ENCODE results near the gene PRKCZ.

Gene PRKCZ

DNA sequence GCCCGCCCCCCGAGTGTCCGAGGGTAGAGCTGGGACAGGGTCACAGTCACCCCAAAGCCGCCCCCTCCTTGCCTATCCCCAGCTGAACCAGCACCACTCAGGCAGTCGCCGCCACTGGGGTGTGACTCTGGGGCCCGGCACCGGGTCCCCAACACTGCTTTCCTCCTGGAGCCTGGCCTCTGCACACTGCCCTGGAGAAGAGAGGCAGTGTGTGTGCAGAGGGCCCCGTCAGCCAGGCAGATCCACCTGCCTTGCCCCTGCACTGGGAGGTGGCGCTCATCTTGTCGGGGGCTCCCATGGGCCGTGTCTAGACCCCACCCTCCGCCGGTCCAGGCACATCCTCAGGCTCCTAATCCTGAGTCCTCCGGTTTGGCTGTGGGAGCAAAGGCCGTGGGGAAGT lies 128.7 kb downstream of the PRKCZ start:
- DNase-seq (ENCODE audit: low spot score), result no peak

DNA sequence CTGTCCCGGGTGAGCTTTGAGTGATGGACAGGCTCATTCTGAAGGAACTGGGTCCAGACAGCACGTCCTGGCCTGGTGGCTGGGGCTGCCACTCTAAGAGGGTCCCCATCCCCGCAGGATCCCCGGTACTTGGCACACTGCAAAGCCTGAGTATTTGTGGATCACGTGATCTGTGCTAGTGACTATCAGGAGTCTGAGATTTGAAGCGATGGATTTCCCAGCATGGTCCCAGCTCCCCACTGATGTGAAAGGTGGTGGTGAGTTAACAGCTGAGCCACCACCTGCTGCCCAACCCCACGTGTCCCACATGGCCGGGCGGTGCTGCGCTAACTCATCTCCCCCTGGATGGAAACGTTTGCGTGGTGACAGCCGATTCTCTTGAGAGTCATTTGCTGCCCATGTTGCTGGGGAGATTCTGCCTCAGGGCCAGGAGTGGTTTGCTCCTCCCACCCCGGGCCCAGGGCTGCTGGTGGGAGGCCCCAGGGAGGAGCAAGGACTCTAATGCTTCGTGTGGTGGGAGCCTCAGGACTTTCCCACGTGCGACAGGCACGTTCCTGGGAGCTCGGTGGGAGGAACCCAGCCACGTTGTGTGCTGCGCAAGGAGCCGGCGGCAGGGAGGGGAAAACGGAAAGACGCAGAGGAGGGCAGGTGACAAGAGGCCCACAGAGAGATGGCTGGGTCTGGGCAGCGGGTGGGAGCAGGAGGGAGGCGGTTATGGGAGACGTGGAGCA lies 129.2 kb downstream of the PRKCZ start:
- DNase-seq (ENCODE audit: low spot score), result no peak

DNA sequence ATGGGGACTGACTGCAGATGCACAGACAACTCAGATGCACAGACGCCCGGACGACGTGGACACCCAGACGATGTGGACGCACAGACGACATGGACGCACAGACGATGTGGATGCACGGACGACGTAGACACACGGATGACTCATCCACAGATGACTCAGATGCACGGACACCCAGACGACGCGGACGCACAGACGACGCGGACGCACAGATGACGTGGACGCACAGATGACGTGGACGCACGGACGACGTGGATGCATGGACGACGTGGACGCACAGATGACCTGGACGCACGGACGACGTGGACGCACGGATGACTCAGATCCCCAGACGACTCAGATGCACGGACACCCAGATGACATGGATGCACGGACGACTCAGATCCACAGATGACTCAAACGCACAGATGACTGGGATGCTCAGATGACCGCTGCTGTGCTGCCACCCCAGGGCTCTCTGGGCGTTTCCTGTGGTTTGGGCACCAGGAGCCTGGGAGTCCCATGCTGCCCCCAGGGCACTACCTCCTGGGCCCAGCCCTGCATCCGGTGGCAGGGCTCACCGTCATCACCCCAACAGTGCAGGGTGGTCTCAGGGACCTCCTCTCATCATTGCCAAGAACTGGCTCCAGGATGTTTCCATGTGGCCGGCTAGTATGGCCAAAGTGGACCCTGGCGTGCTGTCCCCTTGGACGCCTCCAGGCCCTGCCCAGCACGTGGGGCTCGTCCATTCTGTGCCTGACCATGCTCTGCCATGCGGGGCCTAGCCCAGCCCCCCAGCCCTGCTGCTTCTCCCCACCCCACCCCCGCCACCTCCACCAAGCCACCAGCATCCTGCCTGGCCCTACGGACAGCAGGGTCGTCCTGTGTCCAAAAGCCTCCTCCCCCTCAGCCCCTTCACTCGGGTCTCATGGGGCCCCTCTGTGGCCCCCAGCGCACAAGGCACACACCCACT lies 130.4 kb downstream of the PRKCZ start:
- DNase-seq (ENCODE audit: low spot score), result no peak

DNA sequence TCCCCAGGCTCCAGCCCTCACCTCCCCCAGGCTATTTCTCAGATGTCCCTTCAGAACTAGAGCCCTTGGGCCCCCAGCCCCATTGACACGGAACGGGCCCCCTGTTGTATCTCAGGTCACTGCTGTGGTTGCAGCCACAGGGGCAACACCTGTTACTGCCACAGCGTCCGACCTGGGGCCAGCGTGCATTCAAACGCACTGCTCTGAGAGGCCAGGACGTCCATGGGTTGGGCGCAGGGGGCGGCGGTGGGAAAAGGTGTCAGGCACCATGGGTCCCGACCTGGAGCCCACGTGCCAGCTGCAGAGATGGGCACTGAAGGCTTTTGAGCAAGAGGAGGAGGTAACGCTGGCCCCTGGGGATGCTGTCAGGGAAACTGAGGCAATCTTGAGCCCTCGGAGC lies 131.1 kb downstream of the PRKCZ start:
- DNase-seq (ENCODE audit: low spot score), result no peak

DNA sequence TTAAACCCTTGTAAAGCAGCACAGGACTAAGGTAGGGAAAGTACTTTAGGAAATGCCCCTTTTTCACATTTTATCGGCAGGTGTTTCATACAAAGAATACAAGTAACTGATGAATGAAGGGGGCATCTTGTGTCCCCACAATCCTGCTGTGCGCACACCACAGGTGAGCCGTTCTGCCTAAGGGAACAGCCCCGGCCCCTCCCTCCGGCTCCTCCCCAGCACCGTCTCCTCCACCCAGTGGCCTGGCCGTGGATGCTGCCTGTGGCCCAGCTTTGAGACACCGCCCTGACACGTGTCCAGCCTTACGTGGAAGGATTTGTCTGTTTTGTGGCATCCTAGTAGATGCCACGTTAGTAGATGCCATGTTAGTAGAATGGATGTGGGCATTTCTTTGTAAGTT lies 131.5 kb downstream of the PRKCZ start:
- DNase-seq (ENCODE audit: low spot score), result no peak

DNA sequence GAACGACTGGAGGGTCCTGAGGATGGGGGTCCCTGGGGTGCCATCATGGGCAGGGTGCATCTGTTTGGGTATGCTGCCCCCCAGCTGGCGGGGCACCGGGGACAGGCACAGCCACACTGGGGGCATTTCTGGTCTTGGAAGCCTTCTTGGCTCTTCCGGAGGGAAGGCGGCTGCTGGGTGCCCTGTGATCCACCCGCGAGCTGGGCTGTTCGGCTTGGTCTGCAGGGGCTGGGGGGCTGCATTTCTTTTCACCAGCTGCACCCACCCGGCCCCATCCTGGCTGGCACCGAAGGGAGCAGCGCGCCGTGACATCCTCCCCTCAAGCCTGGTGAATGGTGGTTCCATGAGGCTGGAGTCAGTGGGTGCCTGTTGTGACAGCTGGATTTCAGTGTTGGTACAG lies 132.2 kb downstream of the PRKCZ start:
- DNase-seq (ENCODE audit: low spot score), result no peak

DNA sequence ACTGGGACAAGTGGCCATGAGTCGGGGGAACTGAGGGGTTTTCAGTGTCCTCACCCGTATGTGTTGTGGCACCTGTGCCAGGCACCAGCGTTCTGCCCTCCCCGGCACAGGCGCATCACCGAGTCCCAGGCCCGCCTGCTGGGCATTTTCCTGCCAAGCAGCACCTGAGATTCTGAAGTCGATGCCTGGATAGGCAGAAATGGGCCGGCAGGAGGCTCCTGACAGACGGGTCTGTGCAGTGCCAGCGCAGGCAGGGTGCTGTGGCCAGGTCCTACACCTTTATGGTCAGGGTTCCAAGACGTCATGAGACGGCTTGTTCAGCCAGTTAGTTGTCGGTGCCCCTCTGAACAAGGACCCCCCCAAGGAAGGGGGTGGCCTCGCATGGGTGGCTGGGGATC lies 133.7 kb downstream of the PRKCZ start:
- no peak for DNase-seq (ENCODE audit: low spot score)

DNA sequence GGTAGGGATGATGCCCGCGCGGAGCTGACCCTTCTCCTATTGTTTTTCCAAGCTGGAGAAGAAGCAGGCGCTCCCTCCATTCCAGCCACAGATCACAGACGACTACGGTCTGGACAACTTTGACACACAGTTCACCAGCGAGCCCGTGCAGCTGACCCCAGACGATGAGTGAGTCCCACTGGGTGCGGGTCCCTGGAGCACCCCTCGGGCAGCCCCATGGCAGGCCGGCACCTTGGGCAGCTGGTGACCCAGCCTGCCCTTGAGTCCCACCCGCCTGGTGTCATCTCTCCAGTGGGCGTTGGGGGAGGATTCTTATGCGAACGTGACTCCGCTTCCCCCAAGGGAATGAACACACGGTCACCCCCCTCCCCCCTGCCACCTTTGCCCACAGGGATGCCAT lies 134.3 kb downstream of the PRKCZ start:
- no peak for DNase-seq (ENCODE audit: low spot score)

DNA sequence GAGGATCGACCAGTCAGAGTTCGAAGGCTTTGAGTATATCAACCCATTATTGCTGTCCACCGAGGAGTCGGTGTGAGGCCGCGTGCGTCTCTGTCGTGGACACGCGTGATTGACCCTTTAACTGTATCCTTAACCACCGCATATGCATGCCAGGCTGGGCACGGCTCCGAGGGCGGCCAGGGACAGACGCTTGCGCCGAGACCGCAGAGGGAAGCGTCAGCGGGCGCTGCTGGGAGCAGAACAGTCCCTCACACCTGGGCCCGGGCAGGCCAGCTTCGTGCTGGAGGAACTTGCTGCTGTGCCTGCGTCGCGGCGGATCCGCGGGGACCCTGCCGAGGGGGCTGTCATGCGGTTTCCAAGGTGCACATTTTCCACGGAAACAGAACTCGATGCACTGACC lies 134.7 kb downstream of the PRKCZ start:
- no peak for DNase-seq (ENCODE audit: low spot score)

DNA sequence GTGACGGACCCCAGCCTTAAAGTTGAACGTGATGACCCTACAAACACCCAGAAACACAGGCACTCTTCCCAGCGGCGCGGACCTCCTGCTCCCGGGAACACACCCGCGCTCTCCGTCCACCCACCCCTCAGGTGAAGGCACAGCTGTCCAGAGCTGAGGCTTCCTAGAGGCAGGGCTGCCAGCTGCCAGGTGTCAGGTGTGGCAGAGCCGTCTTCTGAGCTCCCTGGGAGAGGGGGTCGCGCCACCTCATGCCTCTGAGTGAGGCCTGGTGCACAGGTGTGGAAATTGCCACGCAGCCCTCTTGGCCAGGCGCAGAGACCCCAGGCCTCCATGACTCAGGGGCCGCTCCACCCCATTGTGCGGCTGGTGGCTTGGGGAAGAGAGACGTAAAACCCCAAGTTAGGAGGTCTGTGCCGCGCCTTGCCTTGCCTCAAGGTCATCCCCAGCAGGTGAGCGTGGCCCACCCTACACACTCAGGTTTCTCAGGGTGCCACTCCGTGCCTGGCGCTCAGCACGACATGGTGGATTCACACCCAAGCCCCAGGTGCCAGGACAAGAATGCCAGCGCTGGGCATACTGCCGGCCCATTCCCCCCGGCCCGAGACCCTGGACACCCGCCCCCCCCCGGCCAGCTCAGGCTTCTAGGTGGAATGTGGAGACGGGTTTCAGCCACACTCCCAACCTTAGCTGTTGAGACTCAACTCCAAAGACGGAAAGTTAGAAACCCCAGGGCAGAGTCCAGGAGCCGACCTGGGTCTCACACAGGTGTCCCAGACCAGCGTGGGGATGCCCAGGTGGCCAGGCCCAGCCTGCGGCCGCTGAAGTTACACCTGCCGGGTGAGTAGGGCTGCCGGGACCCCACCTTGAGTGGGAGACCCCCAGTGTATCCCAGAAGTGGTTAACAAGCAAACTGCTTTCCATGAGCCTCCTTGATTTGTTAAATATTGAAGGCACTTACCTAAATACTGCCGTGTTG lies 136.0 kb downstream of the PRKCZ start:
- no peak for DNase-seq (ENCODE audit: low spot score)

DNA sequence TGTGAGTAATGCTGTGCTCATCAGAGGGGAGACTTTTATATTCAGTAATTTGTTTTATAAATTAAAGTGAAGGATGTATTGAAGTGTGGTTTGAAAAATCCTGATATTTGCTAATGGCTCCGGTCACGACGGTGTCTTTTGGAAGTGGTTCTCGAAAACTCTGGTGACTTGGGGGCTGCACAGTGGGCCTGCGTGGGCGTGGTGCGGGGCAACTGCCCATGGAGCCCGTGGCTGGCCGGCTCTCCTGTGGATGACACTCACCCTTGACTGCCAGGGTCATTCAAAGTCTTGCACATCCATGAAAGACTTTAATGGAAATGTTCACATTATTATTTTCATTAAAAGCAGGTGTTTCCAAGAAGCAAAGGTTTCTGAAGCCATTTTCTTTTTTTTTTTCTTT lies 136.7 kb downstream of the PRKCZ start:
- DNase-seq (ENCODE audit: low spot score), result no peak

DNA sequence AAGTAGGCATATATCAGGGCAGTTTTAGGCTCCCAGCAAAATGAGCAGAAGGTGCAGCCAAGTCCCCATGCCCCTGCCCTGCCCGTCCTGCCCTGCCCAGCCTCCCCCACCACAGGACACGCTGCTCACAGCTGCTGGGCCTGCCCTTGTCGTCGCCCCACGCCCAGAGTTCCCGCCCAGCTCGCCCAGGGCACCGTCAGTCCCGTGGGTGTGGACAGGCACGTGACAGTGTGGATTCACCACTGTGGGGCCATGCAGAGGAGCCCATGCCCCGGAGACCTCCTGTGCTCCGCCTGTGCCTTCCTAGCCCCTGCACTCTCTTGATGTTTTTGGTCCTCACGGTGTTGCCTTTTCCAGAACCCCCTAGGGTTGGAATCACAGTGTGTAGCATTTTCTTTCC lies 137.4 kb downstream of the PRKCZ start:
- no peak for DNase-seq (ENCODE audit: low spot score)

DNA sequence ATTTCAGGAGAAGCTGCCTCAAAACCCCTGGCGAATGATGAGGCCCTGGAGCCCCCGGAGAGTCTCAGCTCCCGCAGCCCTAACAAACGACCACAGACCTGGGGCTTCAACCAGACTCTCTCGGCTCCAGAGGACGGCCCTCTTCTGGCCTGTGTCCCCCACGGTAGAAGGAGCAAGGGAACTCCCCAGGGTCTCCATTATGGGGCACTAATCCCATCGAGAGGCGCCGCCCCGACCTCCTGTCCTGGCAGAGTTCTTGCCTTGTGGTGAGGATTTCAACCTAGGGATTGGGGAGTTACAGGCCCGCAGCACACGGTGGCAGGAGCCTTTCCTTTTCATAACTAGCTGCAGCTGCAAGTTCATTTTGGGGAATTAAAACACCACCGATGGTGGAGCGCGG lies 138.1 kb downstream of the PRKCZ start:
- no peak for DNase-seq (ENCODE audit: low spot score)

DNA sequence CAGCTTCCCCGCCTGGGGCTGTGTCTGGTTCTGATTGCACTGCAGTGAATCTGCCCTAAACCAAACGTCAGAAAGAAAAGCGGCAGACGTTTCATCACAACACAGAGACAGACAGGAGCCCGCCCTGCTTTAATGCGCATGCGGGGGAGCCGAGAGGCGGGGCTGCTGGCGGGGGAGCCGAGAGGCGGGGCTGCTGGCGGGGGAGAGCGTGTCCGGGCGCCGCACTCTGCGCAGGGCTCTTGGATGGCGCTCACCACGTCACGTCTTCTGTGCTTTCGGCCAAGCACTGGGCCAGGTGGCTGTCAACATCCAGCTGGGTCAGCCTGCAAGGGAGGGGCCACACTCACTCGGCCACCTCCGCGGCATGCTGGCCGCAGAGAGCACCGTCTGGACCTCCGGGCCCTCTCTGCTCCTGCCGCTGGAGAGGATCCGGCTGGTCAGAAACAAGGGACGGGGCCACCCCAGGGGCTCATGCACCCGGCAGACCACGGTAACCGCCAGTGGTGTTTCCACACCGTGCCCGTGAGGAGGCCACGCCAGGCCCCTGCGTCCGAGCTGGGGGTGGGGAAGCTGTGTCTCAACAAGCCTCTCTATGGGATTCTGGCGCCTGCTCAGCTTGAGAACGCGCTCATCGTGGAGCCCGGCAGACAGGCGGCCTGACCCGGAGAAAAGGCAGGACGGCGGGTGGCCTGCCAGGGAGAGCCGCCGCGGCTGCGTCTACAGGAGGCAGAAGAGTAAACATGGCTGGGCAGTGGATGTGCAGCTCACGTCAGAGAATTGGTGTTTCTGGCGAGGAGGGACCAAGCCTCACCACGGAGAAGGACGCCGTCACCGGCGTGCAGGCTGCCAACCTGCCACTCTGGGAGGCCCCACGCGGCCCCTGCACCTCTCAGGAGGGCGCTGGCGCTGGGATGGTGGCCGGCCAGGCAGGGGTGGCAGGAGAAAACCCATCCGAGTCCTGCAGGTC lies 139.5 kb downstream of the PRKCZ start:
- peak; percentile 93 for DNase-seq (ENCODE audit: low spot score)

DNA sequence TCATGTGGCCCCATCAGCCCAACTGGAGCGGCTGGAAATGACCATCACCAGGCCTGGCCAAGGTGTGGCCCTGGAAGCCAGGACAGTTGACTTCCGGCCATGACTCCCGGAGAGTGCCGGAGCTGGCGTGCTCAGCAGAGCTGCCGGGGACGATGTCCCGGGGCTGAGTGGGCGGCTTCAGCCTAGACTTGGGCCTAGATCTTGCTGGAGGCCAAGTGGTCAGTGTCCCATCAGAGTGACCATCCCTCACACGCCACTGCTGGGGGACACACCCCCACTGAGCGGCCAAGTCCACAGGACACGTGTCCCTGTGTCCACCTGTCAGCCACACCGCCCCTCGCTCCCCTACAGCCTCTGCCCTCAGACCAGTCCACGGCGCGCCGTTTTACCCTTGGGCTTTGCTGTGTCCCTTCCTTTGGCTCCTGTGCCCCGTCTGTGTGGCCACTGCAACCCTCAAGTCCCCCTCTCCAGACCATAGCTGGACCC lies 140.3 kb downstream of the PRKCZ start:
- no peak for DNase-seq (ENCODE audit: low spot score)

DNA sequence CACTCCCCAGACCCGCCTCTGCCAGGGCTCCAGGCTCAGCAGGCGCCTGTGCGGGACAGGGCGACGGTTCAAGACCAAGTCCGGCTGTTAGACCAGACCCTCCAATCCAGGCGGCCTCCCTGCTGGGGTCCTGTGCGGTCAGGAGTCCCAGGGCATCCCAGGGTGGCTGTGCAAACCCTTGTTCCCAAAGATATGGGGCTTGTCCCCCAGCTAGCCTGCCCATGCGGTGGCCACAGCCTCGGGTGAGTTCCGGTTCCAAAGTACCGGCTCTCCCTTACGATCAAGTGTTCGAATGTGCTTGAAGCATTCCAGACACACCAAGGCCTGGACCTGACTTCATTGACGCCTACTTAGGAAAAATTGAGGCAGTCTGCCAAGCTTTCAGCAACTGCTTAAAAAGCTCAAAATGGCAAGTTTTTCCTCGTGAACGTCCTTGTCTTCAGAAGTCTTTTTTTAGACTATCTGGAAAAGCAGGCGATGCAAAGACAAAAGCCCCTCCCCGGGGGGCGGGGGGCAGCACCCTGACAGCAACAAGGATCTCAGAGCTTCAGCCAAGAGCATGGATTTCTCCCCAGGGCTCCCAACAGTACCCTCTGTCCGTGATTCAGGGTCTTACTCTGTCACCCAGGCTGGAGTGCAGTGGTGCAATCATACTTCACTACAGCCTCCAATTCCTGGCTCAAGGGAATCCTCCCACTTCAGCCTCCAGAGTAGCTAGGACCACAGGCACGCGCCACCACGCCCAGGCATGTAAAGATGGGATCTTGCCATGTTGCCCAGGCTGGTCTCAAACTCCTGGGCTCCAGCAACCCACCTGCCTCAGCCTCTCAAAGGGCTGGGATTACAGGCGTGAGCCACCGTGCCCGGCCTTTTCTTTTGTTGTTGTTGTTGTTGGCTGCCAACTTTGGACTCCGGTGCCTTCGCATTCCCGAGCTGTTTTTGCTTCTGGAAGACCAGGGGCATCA lies 142.1 kb downstream of the PRKCZ start:
- no peak for DNase-seq (ENCODE audit: low spot score)

DNA sequence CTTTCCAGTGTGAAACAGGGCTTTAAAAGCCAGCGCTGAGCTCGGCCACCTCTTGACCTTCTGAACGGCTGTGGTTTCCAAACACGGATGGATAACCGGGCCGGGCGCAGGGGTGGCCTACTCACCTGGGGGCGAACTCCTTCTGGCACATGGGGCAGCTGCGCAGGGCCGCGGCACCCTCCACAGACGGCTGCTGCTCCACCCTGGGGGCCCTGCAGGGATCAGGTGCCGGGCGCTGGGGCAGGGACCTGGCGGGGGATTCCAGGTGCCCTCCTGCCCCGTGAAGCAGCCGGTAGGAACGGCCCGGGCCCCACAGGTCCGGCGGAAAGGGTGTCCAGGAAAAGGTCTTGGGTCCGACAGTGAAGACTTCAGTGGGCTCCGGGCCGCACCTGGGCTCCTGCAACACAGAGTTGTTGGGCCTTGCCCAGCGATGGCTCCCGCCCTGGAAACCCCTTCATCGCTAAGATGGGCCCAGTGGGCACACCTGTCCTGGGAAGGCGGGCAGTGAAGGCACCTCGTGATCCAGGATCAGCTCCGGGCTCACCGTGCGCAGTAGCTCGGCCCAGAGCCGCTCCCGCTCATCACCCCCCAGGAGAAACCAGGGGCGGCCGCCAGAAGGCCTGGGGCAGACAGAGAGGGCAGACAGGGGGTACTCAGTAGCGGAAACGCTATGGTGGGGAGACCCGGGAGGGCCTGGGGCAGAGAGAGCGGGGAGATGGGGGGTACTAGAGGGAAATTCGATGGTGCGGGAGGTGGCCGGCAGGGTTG lies 143.5 kb downstream of the PRKCZ start:
- DNase-seq (ENCODE audit: low spot score), result no peak

DNA sequence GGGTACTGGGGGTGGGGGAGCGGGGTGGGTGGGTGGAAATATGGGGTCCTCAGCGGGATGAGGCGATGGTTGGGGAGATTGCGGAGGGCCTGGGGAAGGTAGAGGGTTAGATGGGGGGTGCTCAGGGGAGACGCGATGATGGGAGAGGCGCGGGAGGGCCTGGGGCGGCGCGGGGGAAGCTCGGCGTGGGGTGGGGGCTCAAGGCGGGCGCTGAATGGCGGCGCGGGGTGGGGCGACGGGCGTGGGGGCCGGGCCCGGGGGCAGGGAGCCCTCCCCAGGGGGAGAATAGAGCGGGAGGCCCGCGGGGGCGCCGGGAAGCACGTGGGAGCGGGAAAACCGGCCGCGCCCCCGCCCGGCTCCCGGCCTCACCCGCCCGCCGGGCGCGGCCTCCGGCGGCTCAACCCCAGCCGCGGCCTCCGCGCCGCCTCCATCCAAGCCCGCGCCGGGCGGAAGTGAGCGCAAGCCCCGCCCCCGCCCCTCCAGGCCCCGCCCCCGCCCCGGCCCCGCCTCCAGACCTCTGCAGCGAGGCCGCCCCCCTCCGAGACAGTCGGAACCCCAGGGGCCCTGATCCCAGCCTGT lies 144.2 kb downstream of the PRKCZ start, which contains the start of gene FAAP20:
FAAP20 (minus strand) TSS at position 454 of the 579 bp plus-strand sequence; CDS start at position 431, 23 bp downstream.
- DNase-seq (ENCODE audit: low spot score), result peak; percentile 65

All from activated CD4-positive, alpha-beta T cell treated with anti-CD3 and anti-CD28 coated beads, Interleukin-2, Interleukin-4, amounts not matched to agents 100 ng/mL and 50 ng/mL, durations not matched to agents 16 hours and 8 hours (primary cell).